GM23248 (cell line): Measurements from ENCODE around the gene CADPS.

Experiments
- EZH2 ChIP-seq: fragments of 200-600 bp; sonication (generic); IDR thresholded peaks from 2 replicates; pipeline ENCODE4 v1.6.1; 2018; ENCODE audit warnings: antibody characterized with exemption, mild to moderate bottlenecking; ENCODE audit not compliant: insufficient read depth, poor library complexity, severe bottlenecking
- EZH2phosphoT487 ChIP-seq: fragments of 200-600 bp; sonication (generic); IDR thresholded peaks from 2 replicates; pipeline ENCODE4 v1.6.1; 2018; ENCODE audit warnings: antibody characterized with exemption, moderate library complexity, mild to moderate bottlenecking, low read depth; ENCODE audit not compliant: insufficient read depth

GRCh38 chr3:62696011-62696410 is 179.2 kb downstream of the CADPS start:
- TF ChIP-seq EZH2, result no peak
- no peak for TF ChIP-seq EZH2phosphoT487
